Panc1 (cell line): ENCODE measurements around the gene MAP3K4. TPM values are rescaled to one million over a fixed set of nuclear protein-coding genes. Genes with fewer than 3 reads are reported as not detected.

Experiments used
- ATAC-seq: fragments of 200-7000 bp; cut with Tn5 transposase; 2 replicates; pipeline ENCODE4 v1.9.1; 2020; ENCODE audit warnings: mild to moderate bottlenecking, moderate library complexity
- BruUV-seq: library from RNA; stranded (reverse); fragments of 400-500 nt; replicated peaks from 2 replicates; lab custom pipeline; 2021; lab: Mats Ljungman, UMichigan
- CTCF ChIA-PET: fragments of 300-600 bp; sonication (Branson Sonifier 250); formaldehyde crosslinking; loops from one replicate; lab custom pipeline; 2022; ENCODE audit warnings: antibody characterized with exemption; lab: Charles Lee
- POLR2A ChIA-PET: fragments of 300-600 bp; sonication (Branson Sonifier 250); formaldehyde crosslinking; loops from one replicate; lab custom pipeline; 2022; ENCODE audit warnings: antibody characterized with exemption; lab: Charles Lee
- DNase-seq: peaks from one replicate; pipeline ENCODE4 v3.0.0-alpha.2; 2010; ENCODE audit warnings: low read depth, low spot score
- H3K27ac ChIP-seq: 2 replicates; pipeline ENCODE4 v1.5.1; 2011; ENCODE audit warnings: mild to moderate bottlenecking, low read length, inconsistent platforms
- H3K27me3 ChIP-seq: fragments of 200-500 bp; sonication (Bioruptor generic); 2 replicates; pipeline ENCODE4 v1.6.0; 2014; ENCODE audit warnings: low read length, inconsistent platforms; ENCODE audit not compliant: control insufficient read depth, insufficient read depth
- H3K36me3 ChIP-seq: fragments of 200-500 bp; sonication (Bioruptor generic); 2 replicates; pipeline ENCODE4 v1.5.1; 2014; ENCODE audit warnings: inconsistent platforms, mild to moderate bottlenecking, low read length, moderate library complexity; ENCODE audit not compliant: control insufficient read depth, insufficient read depth
- H3K4me1 ChIP-seq: 2 replicates; pipeline ENCODE4 v1.5.1; 2011; ENCODE audit warnings: inconsistent platforms, mild to moderate bottlenecking, low read length, moderate library complexity; ENCODE audit not compliant: control insufficient read depth, insufficient read depth
- H3K4me3 ChIP-seq, 2 experiments: 2 replicates each; pipeline ENCODE4 v1.5.1; 2011 to 2012; ENCODE audit warnings: low read depth in 2 of 2, low read length in 2 of 2, mild to moderate bottlenecking in 2 of 2, inconsistent platforms in 1 of 2, moderate library complexity in 1 of 2
- H3K9me3 ChIP-seq: fragments of 200-500 bp; sonication (Bioruptor generic); 2 replicates; pipeline ENCODE4 v1.5.1; 2014; ENCODE audit warnings: low read depth, mild to moderate bottlenecking, inconsistent platforms, low read length, moderate library complexity; ENCODE audit not compliant: control insufficient read depth, insufficient read depth
- CTCF ChIP-seq: fragments of 450-650 bp; IDR thresholded peaks from 2 replicates; pipeline ENCODE4 v1.5.1; 2017; ENCODE audit warnings: mild to moderate bottlenecking
- POLR2AphosphoS5 ChIP-seq: IDR thresholded peaks from 2 replicates; pipeline ENCODE4 v1.6.1; 2012; ENCODE audit warnings: mild to moderate bottlenecking, low read depth, low read length, moderate library complexity
- REST ChIP-seq, 2 experiments: IDR thresholded peaks; 2 replicates each; pipeline ENCODE4 v1.6.1; 2011 to 2012; ENCODE audit warnings: low read depth in 2 of 2, control low read depth in 1 of 2, low read length in 1 of 2, mild to moderate bottlenecking in 1 of 2, moderate library complexity in 1 of 2; ENCODE audit not compliant: insufficient read depth in 1 of 2
- SIN3A ChIP-seq: IDR thresholded peaks from 2 replicates; pipeline ENCODE4 v1.6.1; 2012; ENCODE audit warnings: low read depth, mild to moderate bottlenecking, low read length, moderate library complexity, borderline replicate concordance; ENCODE audit not compliant: insufficient read depth
- TCF7L2 ChIP-seq: IDR thresholded peaks from 2 replicates; pipeline ENCODE4 v1.6.1; 2011; ENCODE audit warnings: mild to moderate bottlenecking, low read depth, low read length, inconsistent platforms
- in situ Hi-C: cut with HindIII; loops from 2 replicates; pipeline ENCODE4 v1.10.0; 2016; ENCODE audit warnings: low sequenced_read_pairs, low pct_unique_long_range_greater_than_20kb
- intact Hi-C: fragments of 100-400 bp; cut with micrococcal nuclease; formaldehyde crosslinking; loops from one replicate; pipeline ENCODE4 v1.10.0; 2022; ENCODE audit not compliant: unreplicated experiment
- total RNA-seq: library from RNA; stranded (reverse); gene quantifications from one replicate; pipeline ENCODE4 v1.2.1, GENCODE V29; 2021; ENCODE audit not compliant: unreplicated experiment

MAP3K4 gene
- total RNA-seq, 1 experiment from 2014 or later, result 49.3 TPM

GRCh38 chr6:160986851-160987250 is 4.7 kb upstream of the MAP3K4 start:
- in situ Hi-C loops, result no loop called here

GRCh38 chr6:160987265-160987664 is 4.3 kb upstream of the MAP3K4 start:
- no peaks in the 10 kb centered on the region for H3K4me1 ChIP-seq
- H3K27me3 ChIP-seq, result no peaks in the 10 kb centered on the region
- H3K27ac ChIP-seq, result no peak overlapping the region
- in situ Hi-C loops, result no loop called here
- no peaks in the 10 kb centered on the region; the same call in 1 of the 2 replicates for H3K9me3 ChIP-seq
- no peak overlapping the region for H3K4me3 ChIP-seq
- H3K36me3 ChIP-seq, result no peaks in the 10 kb centered on the region; the same call in 1 of the 2 replicates
- BruUV-seq, result no TSS peak
- TF ChIP-seq TCF7L2 (no peak), CTCF (no peak), SIN3A (no peak), POLR2AphosphoS5 (no peak), REST (IDR thresholded peaks at IDR 0.05; ENCODE audit: insufficient read depth in 1 of 2, low read depth in 2 of 2, low read length in 1 of 2) (no peak)
- intact Hi-C loops, result no loop called here
- POLR2A ChIA-PET, result no interaction called here
- no peak for DNase-seq
- CTCF ChIA-PET, result no interaction called here
- ATAC-seq, result no peak

More at GRCh38 chr6:160986851-160987250, 4.7 kb upstream of the MAP3K4 start:
- no peak overlapping the region for H3K27ac ChIP-seq
- no peaks in the 10 kb centered on the region for H3K36me3 ChIP-seq
- intact Hi-C loops, result no loop called here
- POLR2A ChIA-PET, result no interaction called here
- no peak overlapping the region for H3K4me3 ChIP-seq
- H3K27me3 ChIP-seq, result no peaks in the 10 kb centered on the region
- H3K4me1 ChIP-seq, result no peaks in the 10 kb centered on the region
- no peak for ATAC-seq
- CTCF ChIA-PET, result no interaction called here
- H3K9me3 ChIP-seq, result no peaks in the 10 kb centered on the region; the same call in 1 of the 2 replicates
- no peak for DNase-seq
- no peak for TF ChIP-seq SIN3A
- no peak for TF ChIP-seq TCF7L2
- TF ChIP-seq POLR2AphosphoS5, result no peak
- TF ChIP-seq CTCF, result no peak
- TF ChIP-seq REST (IDR thresholded peaks at IDR 0.05; ENCODE audit: insufficient read depth in 1 of 2, low read depth in 2 of 2, low read length in 1 of 2), result no peak
- BruUV-seq, result no TSS peak
